GM12878 (cell line): ENCODE data around the gene RHBG. TPM values are rescaled to one million over a fixed set of nuclear protein-coding genes. Genes with fewer than 3 reads are reported as not detected.

Experiments used
- ATAC-seq: fragments of 200-7000 bp; cut with Tn5 transposase; 3 replicates; pipeline ENCODE4 v1.9.1; 2020; ENCODE audit warnings: mild to moderate bottlenecking, moderate library complexity
- BruUV-seq: library from RNA; stranded (reverse); fragments of 400-500 nt; replicated peaks from 2 replicates; lab custom pipeline; 2021; lab: Mats Ljungman, UMichigan
- CTCF ChIA-PET: fragments of 300-600 bp; sonication (Branson Sonifier 250); formaldehyde crosslinking; extraction: SDS; loops from one replicate; lab custom pipeline; 2021; ENCODE audit warnings: inconsistent platforms; lab: Yijun Ruan, JAX
- POLR2A ChIA-PET: fragments of 350-600 bp; formaldehyde crosslinking; extraction: SDS; loops from one replicate; lab custom pipeline; 2021; ENCODE audit warnings: inconsistent platforms; lab: Charles Lee
- RAD21 ChIA-PET: fragments of 300-600 bp; sonication (Branson Sonifier 250); formaldehyde crosslinking; loops from one replicate; lab custom pipeline; 2023; ENCODE audit warnings: antibody characterized with exemption; ENCODE audit not compliant: unreplicated experiment; lab: Charles Lee
- SMC1A ChIA-PET: fragments of 300-600 bp; sonication (Branson Sonifier 250); formaldehyde crosslinking; loops from one replicate; lab custom pipeline; 2023; ENCODE audit not compliant: unreplicated experiment, uncharacterized antibody; lab: Charles Lee
- DNase-seq: peaks from one replicate; pipeline ENCODE4 v3.0.0-alpha.2; 2011; ENCODE audit warnings: low read depth, low spot score
- FAIRE-seq: peaks from 3 replicates; lab custom pipeline; 2011; peaks lifted over from hg19 to GRCh38; lab: Jason Lieb, UNC
- H2AFZ ChIP-seq: 2 replicates; pipeline ENCODE4 v1.6.0; 2011; ENCODE audit warnings: low read depth, low read length, control low read depth; ENCODE audit not compliant: control insufficient read depth
- H3K27ac ChIP-seq: 2 replicates; pipeline ENCODE4 v1.5.1; 2011; ENCODE audit warnings: control low read depth; ENCODE audit not compliant: control insufficient read depth, insufficient read depth
- H3K27me3 ChIP-seq, 2 experiments: replicated peaks in 1 of 2; 2 replicates each; pipeline versions ENCODE4 v1.6.0 to v1.6.1; 2011; ENCODE audit warnings: low read length in 1 of 2; ENCODE audit not compliant: control insufficient read depth in 2 of 2, insufficient read depth in 2 of 2
- H3K36me3 ChIP-seq, 2 experiments: 2 replicates each; pipeline ENCODE4 v1.5.1; 2011; ENCODE audit warnings: low read length in 1 of 2; ENCODE audit not compliant: control insufficient read depth in 2 of 2, insufficient read depth in 2 of 2
- H3K4me1 ChIP-seq: 2 replicates; pipeline ENCODE4 v1.6.1; 2011; ENCODE audit warnings: mild to moderate bottlenecking, low read length, moderate library complexity, mixed read lengths; ENCODE audit not compliant: control insufficient read depth, insufficient read depth
- H3K4me2 ChIP-seq: 2 replicates; pipeline ENCODE4 v1.6.0; 2011; ENCODE audit warnings: control low read depth; ENCODE audit not compliant: control insufficient read depth, insufficient read depth
- H3K4me3 ChIP-seq: fragments of 200-600 bp; sonication (generic); 2 replicates; pipeline ENCODE4 v1.5.1; 2016
- H3K79me2 ChIP-seq: 2 replicates; pipeline ENCODE4 v1.6.0; 2011; ENCODE audit warnings: low read length; ENCODE audit not compliant: control insufficient read depth, insufficient read depth
- H3K9ac ChIP-seq: 2 replicates; pipeline ENCODE4 v1.8.0; 2011; ENCODE audit warnings: low read length, control low read depth, mixed read lengths; ENCODE audit not compliant: control insufficient read depth, insufficient read depth
- H3K9me3 ChIP-seq: replicated peaks from 3 replicates; pipeline ENCODE4 v1.5.1; 2011; ENCODE audit warnings: mild to moderate bottlenecking, low read length; ENCODE audit not compliant: control insufficient read depth, insufficient read depth
- H4K20me1 ChIP-seq: 2 replicates; pipeline ENCODE4 v1.6.0; 2011; ENCODE audit not compliant: control insufficient read depth, insufficient read depth
- BHLHE40 ChIP-seq, 2 experiments: fragments of 450-650 bp in 1 of 2; IDR thresholded peaks; 2 replicates each; pipeline ENCODE4 v1.6.1; 2011 to 2017; ENCODE audit warnings: low read depth in 2 of 2, borderline replicate concordance in 1 of 2, improper control_type of control experiment in 1 of 2, low read length in 1 of 2, mild to moderate bottlenecking in 1 of 2
- CBFB ChIP-seq: IDR thresholded peaks from 2 replicates; pipeline ENCODE4 v1.6.1; 2016; ENCODE audit warnings: antibody characterized with exemption, low read depth
- CHD1 ChIP-seq: IDR thresholded peaks from 2 replicates; pipeline ENCODE4 v1.6.1; 2012; ENCODE audit warnings: low read depth, low read length, improper control_type of control experiment
- DPF2 ChIP-seq: fragments of 450-650 bp; IDR thresholded peaks from 2 replicates; pipeline ENCODE4 v1.6.1; 2017; ENCODE audit warnings: mild to moderate bottlenecking
- GATAD2B ChIP-seq: fragments of 450-650 bp; conservative IDR thresholded peaks from 2 replicates; pipeline ENCODE4 v1.6.1; 2017; ENCODE audit warnings: low read depth, mild to moderate bottlenecking, moderate library complexity
- HDAC6 ChIP-seq: fragments of 200-600 bp; sonication (generic); IDR thresholded peaks from one replicate; pipeline ENCODE4 v1.8.0; 2017; ENCODE audit warnings: antibody characterized with exemption; ENCODE audit not compliant: unreplicated experiment
- IKZF1 ChIP-seq: fragments of 450-650 bp; conservative IDR thresholded peaks from 2 replicates; pipeline ENCODE4 v1.6.1; 2017; ENCODE audit warnings: antibody characterized with exemption, mild to moderate bottlenecking
- LARP7 ChIP-seq: fragments of 450-650 bp; IDR thresholded peaks from 2 replicates; pipeline ENCODE4 v1.6.1; 2017; ENCODE audit warnings: mild to moderate bottlenecking
- RBBP5 ChIP-seq: fragments of 200-600 bp; sonication (generic); conservative IDR thresholded peaks from 2 replicates; pipeline ENCODE4 v1.6.1; 2016
- TAF1 ChIP-seq: IDR thresholded peaks from 2 replicates; pipeline ENCODE4 v1.6.1; 2011; ENCODE audit warnings: mild to moderate bottlenecking, low read depth, low read length, borderline replicate concordance
- WGBS: methylation state at CpG from one replicate; pipeline ENCODE4 v1.1.6; 2016; ENCODE audit warnings: low lambda C conversion rate; ENCODE audit not compliant: insufficient replicate concordance, insufficient coverage; ENCODE audit errors: missing lambda C conversion rate; 5-methylcytosine and 5-hydroxymethylcytosine counted together
- in situ Hi-C: fragments of 300-500 bp; cut with MboI; formaldehyde crosslinking; loops from 9 replicates; pipeline ENCODE4 v1.14.3; 2018; ENCODE audit warnings: mixed read lengths
- intact Hi-C: fragments of 100-400 bp; cut with micrococcal nuclease; formaldehyde crosslinking; loops from one replicate; pipeline ENCODE4 v1.14.2; 2022; ENCODE audit not compliant: unreplicated experiment
- polyA plus RNA-seq, 11 experiments: library from polyadenylated mRNA; depleted of rRNA in 4 of 11; unstranded in 6 of 11; stranded (reverse) in 5 of 11; fragments of >200 nt; fragmentation: Nextera tagmentation in 4 of 11; fragmentation: Illumina TruSeq in 1 of 11; extraction: Ambion mirVana in 4 of 11; extraction: Trizol in 1 of 11; gene quantifications; 1 replicate in 1 of 11; 2 replicates in 10 of 11; pipeline versions ENCODE4 v1.2.1 to v1.2.3, GENCODE V29; 2011 to 2016; ENCODE audit warnings: inconsistent platforms in 2 of 11, missing spikeins in 2 of 11, low read depth in 1 of 11
- total RNA-seq, 4 experiments: library from RNA; depleted of rRNA in 3 of 4; stranded (reverse); fragments of >200 nt in 3 of 4; fragmentation: Illumina TruSeq in 1 of 4; extraction: Trizol in 1 of 4; gene quantifications; 2 replicates each; pipeline versions ENCODE4 v1.2.1 to v1.2.3, GENCODE V29; 2013 to 2021
- TF ChIP-seq, protein P1 (sequence below): IDR thresholded peaks from 2 replicates; pipeline ENCODE4 v1.6.1; 2012; ENCODE audit warnings: improper control_type of control experiment, low read depth, low read length; ENCODE audit not compliant: insufficient replicate concordance
- TF ChIP-seq, protein P2 (sequence below): IDR thresholded peaks from 2 replicates; pipeline ENCODE4 v1.6.1; 2012; ENCODE audit warnings: low read depth, low read length, improper control_type of control experiment
- TF ChIP-seq, protein P3 (sequence below): fragments of 450-650 bp; IDR thresholded peaks from 2 replicates; pipeline ENCODE4 v1.6.1; 2018; ENCODE audit warnings: borderline replicate concordance, mild to moderate bottlenecking; ENCODE audit not compliant: partially characterized antibody

Gene RHBG
- total and polyA plus RNA-seq, 10 of the 15 experiments (the other 5 are each of a cell fraction or from before 2014, with no cell fraction given): not detected

DNA sequence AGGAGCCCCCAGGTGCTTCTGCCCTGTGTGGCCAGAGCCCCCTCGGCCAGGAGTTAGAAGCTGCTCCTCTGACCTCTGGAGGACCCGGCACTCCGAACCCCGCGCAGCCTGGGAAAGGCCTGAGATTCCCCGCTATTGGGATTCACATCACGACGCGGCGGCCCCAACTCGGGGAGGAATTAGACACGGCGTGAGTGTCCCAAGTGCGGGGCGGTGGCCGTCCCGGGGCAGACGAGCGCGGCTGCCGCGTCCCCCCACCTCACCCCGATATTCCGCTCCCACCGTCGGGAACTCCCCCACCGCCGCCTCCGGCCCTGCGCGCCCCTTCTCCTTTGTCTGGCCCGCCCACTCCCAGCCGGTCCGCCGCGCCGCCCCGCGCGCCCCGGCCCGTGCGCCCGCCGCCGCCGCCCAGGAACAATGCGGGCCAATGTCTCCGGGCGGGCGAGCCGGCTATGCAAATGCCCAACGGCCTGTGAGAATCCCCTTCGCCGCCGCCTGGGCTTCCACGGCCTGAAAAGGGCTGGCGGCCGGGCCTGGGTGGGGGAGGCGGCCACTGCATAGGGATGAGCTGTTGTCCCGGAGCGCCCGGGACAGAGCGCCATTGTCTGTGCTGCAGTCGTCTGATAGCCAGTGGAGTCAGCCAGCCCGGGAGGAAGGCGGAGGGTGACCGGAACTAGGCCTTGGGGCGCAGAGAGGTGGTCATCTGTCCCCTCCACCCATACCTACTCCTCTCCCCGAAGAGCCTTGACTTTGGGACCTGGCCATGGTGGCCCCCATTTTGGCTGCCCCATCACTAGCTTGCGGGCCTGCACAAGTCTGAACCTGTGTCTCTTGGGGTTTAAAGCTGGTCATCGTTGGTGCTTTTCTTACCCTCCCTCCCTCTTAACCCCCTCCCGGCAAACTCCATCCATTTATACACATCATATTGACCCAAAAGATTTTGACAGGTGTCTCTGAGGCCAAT lies 19.4 kb downstream of the RHBG start:
- CTCF ChIA-PET: interaction anchor here (0.7 to 2.7 kb wide), 2 partner anchors 58 to 69 kb away, joined by 3 to 14 read pairs; no protein-coding TSS in a partner anchor
- SMC1A ChIA-PET: interaction anchor here (0.6 to 3.0 kb wide), 2 partner anchors 57 to 136 kb away, joined by 3 to 14 read pairs; no protein-coding TSS in a partner anchor
- Histone ChIP-seq H3K27ac (no peak overlapping the region), H3K4me1 (no peaks in the 10 kb centered on the region), H3K36me3 (no peaks in the 10 kb centered on the region), H3K79me2 (no peaks in the 10 kb centered on the region), H3K9ac (no peak overlapping the region), H3K4me2 (peak overlapping the region; percentile 30; the same call in 1 of the 2 replicates), H2AFZ (no peak overlapping the region), H4K20me1 (no peaks in the 10 kb centered on the region), H3K4me3 (no peak overlapping the region), H3K27me3 (peaks cover 6 to 11% of the 10 kb centered on the region in 2 experiments), H3K9me3 (no peaks in the 10 kb centered on the region)
- RAD21 ChIA-PET: interaction anchor here (1.1 to 1.7 kb wide), 2 partner anchors 55 to 57 kb away, joined by 3 to 6 read pairs; no protein-coding TSS in a partner anchor
- intact Hi-C loops (no loop called here), in situ Hi-C loops (loop anchor here (5.0 kb wide), 1 partner anchor 219 kb away; no protein-coding TSS in a partner anchor)
- ATAC-seq (peak; percentile 39), FAIRE-seq (no peak), DNase-seq (no peak)
- BruUV-seq: no TSS peak
- TF ChIP-seq BHLHE40 (IDR thresholded peaks at IDR 0.05; ENCODE audit: borderline replicate concordance in 1 of 2, low read depth in 2 of 2, low read length in 1 of 2) (peak in 1 of 2 experiments; percentile 63; a peak in 2 of 4 replicates), DPF2 (0 out of 2 replicates have a peak, but pooled peaks have one; percentile 36), CHD1 (no peak), TAF1 (no peak), GATAD2B (0 out of 2 replicates have a peak, but pooled peaks have one; percentile 19), RBBP5 (no peak), CBFB (no peak), IKZF1 (0 out of 2 replicates have a peak, but pooled peaks have one; percentile 38), LARP7 (peak; percentile 31; the same call in 1 of the 2 replicates), HDAC6 (peak; percentile 45)
- TF ChIP-seq, protein P1, sequence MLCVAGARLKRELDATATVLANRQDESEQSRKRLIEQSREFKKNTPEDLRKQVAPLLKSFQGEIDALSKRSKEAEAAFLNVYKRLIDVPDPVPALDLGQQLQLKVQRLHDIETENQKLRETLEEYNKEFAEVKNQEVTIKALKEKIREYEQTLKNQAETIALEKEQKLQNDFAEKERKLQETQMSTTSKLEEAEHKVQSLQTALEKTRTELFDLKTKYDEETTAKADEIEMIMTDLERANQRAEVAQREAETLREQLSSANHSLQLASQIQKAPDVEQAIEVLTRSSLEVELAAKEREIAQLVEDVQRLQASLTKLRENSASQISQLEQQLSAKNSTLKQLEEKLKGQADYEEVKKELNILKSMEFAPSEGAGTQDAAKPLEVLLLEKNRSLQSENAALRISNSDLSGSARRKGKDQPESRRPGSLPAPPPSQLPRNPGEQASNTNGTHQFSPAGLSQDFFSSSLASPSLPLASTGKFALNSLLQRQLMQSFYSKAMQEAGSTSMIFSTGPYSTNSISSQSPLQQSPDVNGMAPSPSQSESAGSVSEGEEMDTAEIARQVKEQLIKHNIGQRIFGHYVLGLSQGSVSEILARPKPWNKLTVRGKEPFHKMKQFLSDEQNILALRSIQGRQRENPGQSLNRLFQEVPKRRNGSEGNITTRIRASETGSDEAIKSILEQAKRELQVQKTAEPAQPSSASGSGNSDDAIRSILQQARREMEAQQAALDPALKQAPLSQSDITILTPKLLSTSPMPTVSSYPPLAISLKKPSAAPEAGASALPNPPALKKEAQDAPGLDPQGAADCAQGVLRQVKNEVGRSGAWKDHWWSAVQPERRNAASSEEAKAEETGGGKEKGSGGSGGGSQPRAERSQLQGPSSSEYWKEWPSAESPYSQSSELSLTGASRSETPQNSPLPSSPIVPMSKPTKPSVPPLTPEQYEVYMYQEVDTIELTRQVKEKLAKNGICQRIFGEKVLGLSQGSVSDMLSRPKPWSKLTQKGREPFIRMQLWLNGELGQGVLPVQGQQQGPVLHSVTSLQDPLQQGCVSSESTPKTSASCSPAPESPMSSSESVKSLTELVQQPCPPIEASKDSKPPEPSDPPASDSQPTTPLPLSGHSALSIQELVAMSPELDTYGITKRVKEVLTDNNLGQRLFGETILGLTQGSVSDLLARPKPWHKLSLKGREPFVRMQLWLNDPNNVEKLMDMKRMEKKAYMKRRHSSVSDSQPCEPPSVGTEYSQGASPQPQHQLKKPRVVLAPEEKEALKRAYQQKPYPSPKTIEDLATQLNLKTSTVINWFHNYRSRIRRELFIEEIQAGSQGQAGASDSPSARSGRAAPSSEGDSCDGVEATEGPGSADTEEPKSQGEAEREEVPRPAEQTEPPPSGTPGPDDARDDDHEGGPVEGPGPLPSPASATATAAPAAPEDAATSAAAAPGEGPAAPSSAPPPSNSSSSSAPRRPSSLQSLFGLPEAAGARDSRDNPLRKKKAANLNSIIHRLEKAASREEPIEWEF: no peak
- TF ChIP-seq, protein P2, sequence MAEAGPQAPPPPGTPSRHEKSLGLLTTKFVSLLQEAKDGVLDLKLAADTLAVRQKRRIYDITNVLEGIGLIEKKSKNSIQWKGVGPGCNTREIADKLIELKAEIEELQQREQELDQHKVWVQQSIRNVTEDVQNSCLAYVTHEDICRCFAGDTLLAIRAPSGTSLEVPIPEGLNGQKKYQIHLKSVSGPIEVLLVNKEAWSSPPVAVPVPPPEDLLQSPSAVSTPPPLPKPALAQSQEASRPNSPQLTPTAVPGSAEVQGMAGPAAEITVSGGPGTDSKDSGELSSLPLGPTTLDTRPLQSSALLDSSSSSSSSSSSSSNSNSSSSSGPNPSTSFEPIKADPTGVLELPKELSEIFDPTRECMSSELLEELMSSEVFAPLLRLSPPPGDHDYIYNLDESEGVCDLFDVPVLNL: no peak
- TF ChIP-seq, protein P3, sequence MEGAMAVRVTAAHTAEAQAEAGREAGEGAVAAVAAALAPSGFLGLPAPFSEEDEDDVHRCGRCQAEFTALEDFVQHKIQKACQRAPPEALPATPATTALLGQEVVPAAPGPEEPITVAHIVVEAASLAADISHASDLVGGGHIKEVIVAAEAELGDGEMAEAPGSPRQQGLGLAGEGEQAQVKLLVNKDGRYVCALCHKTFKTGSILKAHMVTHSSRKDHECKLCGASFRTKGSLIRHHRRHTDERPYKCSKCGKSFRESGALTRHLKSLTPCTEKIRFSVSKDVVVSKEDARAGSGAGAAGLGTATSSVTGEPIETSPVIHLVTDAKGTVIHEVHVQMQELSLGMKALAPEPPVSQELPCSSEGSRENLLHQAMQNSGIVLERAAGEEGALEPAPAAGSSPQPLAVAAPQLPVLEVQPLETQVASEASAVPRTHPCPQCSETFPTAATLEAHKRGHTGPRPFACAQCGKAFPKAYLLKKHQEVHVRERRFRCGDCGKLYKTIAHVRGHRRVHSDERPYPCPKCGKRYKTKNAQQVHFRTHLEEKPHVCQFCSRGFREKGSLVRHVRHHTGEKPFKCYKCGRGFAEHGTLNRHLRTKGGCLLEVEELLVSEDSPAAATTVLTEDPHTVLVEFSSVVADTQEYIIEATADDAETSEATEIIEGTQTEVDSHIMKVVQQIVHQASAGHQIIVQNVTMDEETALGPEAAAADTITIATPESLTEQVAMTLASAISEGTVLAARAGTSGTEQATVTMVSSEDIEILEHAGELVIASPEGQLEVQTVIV: no peak
- 9% methylated on average over 50 of the region's 73 CpGs for WGBS
- POLR2A ChIA-PET: no interaction called here
